Lung microvascular endothelial cell (primary cell): ENCODE measurements around the gene DNAJB6. TPM values are rescaled to one million over a fixed set of nuclear protein-coding genes. Genes with fewer than 3 reads are reported as not detected.

Source experiments
- DNase-seq, 2 donors: peaks; one replicate each; pipeline versions ENCODE4 v3.0.0 to v3.0.0-alpha.2; 2010; ENCODE audit warnings: low read depth in 2 of 2
- total RNA-seq: library from RNA; depleted of rRNA; stranded (reverse); fragments of >200 nt; gene quantifications from 2 replicates; pipeline ENCODE4 v1.2.1, GENCODE V29; 2014

The DNAJB6 gene
- total RNA-seq, 1 donor from 2014 or later: 100 TPM

DNA sequence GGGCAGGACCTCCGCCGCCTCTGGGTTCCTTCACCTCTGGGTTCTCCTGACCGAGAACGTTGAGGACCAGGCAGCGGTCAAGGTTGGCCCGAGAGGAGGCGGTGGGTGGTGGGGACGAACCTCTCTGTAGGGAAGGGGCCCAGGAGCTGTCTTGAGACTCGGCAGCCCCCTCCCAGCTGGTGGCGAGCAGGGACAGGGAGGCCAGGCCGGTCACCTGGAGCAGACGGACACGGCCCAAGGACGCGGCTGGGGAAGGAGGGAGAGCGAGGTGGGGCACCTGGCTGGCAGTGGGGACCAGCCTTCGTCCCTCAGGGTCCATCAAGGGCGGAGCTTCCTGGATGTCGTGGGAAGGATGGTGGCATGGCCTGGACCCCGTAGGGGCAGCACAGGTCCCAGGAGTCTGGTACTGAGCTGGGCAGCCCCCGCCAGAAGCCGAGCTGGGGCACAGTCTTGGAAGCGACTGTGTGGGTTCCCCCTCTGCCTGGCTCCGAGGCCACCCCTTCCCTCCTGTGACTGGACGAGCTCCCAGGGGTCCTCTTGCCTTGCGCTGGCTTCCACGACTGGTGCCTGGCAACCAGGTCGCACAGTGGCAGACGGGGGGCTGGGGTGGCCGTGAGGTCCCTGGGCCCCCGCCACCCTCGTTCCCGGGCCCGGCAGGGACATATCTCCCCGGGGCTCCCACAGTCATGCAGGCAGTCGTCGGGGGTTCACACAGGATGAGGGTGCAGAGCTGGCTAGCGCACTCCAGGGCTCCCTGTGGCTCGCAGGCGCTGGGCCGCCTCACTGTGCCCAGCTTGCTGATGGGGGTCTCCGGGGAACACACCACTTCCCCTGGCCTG, 89.9 kb downstream of the DNAJB6 start:
- no peak for DNase-seq

GRCh38 chr7:157427811-157428553, 91.2 kb downstream of the DNAJB6 start:
- DNase-seq: no peak

DNA sequence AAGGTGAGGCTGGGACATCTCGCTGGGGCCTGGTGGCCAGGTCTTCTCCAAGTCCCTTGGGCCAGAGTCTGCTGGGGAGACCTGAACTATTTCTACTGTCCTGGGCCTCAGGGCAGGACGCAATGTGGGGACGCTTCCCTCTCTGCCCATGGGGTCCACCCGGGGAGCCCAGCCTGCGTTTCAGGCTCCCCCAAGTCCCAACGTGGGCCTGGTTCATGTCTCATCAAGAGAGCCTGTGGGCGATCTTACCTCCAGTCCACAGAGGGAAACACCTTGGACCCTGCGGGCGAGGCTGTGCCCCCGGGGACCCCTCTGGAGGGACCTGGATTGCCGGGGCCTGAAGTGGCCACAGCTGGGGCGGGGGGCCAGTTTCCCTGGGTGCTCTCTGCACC, 91.7 kb downstream of the DNAJB6 start:
- no peak for DNase-seq

GRCh38 chr7:157429001-157429679, 92.3 kb downstream of the DNAJB6 start:
- DNase-seq: no peak

DNA sequence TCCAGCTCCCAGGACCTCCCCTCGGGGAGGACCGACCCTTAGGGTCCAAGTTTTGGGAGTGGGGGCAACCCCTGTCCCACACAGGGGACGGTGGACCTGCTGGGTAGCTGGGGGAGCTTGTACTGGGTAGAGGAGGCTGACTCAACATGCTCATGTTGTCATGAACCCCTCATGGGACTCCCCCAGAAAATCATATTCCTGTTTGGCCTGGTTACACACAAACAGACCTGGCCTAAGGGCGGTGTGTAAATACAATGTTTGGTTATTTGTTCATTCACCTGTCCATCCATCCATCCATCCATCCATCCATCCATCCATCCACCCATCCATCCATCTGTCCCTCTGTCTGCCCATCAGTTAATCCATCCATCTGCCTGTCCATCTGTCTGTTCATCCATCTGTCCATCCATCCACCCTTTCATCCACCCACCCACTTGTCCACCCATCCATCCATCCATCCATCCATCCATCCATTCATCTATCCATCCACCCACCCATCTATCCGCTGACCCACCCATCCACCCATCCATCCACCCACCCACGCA, 92.9 kb downstream of the DNAJB6 start:
- DNase-seq: no peak

GRCh38 chr7:157430721-157431120, 93.9 kb downstream of the DNAJB6 start:
- no peak for DNase-seq

DNA sequence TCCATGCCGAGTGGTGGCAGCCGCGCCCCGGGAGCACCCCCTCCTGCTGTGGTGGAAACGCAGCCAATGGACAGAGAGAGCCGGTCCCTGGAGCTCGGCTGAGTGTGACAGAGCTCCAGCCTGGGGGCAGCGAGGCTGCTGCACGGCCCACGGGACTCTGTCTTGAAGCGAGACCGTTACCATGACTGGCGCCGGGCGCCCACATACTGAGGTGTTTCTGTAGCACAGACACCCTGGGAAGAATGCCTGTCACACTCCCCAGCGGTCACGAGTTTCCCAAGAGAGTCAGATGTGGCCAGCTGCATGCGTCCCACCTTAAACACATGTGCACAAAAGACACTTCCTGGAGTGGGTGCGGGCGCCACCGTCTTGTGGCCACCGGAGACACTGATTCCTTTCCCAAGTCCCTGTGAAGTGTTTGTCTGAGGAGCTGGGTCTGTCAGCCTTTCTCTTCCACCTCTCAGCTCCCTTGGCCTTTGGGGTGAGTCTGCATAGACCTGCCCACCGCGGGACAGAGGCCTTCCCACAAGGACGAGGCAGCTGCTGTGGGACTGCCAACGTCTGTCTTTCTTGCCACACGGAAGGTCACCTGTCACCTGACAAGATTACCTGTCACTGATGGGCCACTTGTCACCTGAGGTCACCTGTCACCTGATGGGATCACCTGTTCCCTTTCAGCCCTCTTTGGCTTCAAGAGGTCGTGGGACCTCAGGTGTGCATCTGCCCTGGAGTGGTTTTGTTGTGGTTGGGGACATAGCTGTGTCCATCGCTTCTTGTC, 94.6 kb downstream of the DNAJB6 start:
- no peak for DNase-seq

- DNase-seq: no peak
Observed at GRCh38 chr7:157431951-157432540, 95.2 kb downstream of the DNAJB6 start.

GRCh38 chr7:157432541-157432956, 95.7 kb downstream of the DNAJB6 start:
- DNase-seq: peak in 1 of 2 donors; percentile 43

DNA sequence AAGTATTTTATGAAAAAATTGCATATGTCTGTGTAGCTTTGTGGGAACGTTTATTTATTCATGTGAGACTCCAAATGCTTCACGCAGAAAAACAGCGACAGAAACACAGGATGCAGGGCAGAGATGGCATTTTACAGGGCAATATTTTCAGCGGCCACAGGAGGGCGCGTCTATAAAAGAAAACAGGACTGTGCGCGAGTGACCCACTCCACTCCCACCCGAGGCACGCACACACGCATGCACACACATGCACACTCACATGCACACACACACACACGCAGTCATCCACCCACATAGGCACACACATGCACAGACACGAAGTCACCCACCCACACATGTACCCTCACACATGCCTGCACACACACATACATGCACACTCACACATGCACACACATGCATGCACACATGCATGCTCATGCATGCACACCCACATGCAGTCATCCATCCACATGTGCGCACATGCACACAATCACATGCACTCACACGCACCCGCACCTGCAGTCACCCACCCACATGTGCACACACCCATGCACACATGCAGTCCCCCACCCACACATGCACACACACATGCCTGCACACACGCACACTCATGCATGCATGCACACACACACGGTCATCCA, 96.3 kb downstream of the DNAJB6 start:
- peak; percentile 46 to 57 for DNase-seq

DNA sequence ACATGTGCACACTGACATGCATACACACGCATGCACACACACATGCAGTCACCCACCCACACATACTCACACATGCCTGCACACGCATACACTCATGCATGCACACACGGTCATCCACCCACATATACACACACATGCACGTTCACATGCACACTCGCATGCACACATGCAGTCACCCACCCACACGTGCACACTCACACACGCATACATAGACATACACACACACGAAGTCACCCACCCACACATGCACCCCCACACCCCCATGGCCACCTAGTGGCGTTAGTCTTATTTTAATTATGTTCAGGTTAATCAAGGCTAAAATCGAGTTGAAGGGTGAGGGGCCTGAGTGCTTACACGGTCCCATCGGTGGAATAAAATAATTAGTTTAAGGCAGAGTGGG, 96.8 kb downstream of the DNAJB6 start:
- DNase-seq: no peak

DNA sequence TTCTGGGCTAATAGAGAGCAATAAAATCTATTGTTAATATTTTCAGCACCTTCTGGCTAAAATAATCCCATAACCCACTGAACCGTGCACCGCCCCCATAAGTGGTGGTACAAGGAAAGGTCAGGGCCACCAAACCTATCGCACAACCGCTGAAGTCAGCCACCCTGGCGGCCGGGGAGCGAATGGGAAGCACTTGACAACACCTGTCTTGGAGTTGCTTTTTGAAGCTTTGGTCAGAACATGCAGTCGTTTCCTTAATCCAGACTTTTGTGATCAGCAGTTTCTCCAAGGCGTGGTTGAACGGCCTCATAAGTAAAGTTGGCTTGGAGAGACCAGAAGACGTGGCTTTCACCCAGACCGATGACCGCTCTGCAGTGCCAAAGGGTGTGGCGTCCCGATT, 97.4 kb downstream of the DNAJB6 start:
- DNase-seq: no peak

DNA sequence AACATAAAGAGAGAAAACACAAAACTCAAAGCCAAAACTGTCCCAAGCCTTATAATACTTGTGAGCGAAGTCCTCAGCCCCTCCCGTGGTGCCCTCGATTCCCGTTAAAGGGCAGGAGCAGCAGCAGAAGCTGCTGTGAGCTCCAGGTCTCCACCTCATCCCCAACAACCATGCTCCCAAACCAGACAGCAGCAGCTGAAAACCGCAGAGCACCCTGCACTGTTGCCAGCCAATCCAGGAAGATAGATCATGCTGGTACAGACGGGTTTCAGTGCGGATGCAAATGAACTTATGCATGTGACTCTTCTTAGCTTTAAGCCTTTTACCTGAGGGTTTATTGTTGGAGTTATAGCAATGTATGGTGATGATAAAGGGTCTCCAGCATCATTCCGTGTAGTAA, 97.9 kb downstream of the DNAJB6 start:
- no peak for DNase-seq

DNA sequence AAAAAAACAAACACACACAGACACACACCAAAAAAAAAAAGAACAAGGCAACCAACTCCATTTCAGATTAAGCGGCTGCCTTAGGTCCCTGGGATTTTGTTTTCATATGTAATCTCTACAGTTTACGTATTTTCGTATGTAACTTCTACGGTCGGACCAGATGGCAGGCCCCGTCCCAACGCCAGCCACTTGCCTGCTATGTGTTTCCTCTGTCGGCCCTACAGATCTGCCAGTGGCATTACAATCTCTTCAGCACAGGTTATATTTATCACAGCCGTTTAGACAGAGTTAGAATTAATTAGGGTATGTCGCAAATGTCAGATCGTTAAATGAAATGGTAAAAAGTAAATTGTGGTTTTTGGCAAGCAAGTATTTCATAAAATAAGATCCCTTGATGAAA, 99.3 kb downstream of the DNAJB6 start:
- no peak for DNase-seq

DNA sequence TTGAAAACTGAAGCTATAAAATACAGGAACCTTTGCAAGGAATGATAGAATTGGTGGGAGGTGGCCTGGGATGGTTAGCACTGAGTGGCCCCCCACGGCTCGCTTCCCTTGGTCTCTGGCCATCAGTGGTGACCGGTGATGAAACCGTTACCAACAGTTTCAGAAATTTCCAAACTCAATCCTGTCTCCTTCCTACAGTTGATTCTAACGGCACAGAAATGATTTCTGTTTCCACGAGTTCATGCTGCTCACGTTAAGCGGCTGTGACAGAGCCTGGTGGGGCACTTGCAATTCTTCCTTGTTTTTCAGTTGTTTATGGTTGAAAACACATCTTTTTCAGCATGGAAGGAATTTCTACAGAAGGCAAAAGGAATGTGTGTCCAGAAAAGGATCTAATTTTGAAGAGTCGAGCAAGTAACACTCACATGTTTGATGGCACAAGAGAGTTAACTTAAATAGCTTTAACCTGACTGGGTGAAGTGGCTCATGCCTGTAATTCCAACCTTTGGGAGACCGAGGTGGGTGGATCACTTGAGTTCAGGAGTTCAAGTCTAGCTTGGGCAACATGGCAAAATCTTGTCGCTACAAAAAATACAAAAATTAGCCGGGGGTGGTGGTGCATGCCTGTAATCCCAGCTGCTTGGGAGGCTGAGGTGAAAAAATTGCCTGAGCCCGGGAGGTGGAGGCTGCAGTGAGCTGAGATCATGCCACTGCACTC, 100.1 kb downstream of the DNAJB6 start:
- no peak for DNase-seq

DNA sequence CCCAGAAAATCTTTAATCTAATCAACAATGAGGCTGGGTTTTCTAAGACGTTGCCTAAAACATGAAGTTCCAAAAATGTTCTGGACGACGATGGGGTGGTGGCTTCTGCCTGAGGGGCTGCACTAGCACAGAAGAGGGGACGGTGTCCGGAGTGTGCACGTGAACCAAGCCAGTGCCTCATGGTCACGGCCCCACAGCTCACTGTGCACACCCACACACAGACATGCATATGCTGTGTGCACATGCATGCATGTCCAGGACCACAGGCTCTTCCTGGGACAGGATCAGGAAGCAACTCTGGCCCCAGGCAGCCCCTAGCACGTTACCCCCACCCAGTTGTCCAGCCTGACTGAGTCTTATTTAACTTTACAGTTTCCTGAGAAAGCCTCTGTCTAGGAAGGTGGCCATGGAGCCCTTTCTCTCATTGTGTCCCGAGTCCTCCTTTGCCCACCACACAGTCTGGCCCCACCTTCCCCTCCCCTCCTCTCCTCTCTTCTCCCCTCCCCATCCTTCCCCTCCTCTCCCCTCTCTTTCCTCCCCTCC, 100.8 kb downstream of the DNAJB6 start:
- no peak for DNase-seq

DNA sequence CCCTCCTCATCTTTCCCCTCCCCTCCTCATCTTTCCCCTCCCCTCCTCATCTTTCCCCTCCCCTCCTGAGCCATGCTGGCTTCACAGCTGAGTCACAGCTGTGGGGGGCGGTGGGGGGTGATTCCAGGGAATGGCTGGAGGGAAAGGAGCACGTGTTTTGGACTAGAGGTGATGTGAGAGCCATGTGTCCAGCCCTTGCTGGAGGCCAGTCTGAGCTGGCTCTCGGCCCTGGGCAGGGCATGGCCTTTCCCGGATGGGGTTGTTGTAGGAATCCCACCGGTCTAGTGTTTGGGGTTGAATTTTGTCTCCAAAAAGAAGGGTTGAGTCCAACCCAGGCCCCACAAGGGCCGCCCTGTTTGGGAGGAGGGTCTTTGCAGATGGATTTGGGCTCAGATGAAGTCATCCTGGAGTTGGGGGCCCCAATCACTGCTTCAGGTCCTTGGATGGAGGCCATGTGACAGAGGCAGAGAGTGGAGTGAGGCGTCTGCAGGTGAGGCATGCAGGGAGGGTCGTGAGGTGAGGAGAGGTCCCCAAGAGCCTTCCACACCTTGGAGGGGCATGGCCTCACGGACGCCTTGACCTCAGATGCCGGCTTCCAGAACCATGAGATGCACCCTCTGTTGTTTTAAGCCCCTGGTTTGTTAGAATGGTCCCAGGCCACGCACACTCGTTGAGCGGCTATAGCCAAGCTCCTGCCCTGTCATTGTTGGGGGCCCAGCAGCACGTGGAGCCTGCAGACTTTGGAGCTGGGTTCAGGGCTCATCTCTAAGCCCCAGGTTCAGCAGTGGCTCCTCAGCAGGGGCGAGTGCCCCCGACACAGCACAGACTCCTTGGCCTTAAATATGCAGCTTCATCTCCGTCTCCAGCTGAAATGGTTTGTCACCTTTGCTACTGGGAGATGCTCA, 101.6 kb downstream of the DNAJB6 start:
- no peak for DNase-seq

- no peak for DNase-seq
Observed at GRCh38 chr7:157439149-157439548, 102.3 kb downstream of the DNAJB6 start.
